ENCODE data around the gene CDNF.

Gene CDNF

DNA sequence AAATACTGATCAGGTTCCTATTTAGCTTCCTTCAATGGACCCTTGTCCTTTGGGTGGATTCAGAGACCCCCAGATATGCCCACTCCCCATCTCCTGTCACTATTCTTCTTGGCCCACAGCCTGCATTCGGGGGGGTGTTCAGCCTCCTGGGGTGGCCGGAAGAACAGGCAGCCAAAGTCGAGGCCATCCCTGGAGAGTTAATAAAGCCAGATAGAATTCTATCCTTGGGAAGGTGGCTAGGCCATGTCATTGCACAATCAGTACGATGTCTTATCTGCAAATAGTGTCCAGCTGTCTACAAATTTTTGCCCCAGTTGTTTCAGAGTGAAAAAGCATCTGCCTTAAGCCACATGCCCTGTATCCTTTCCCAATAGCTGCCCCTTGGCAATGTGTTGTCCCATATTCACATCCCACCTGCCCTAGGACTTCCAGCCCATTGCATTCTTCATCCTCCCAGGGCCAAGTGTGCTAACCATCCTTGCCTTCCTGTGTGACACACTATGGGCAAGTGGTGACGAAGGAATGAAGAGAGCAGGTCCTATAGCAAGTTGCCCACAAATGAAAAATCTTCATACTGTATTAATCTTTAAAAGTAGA, 53.3 kb downstream of the CDNF start:
- Histone ChIP-seq H3K27me3 (ENCODE audit: insufficient read depth, low read length) (no peaks in the 10 kb centered on the region), H3K4me1 (ENCODE audit: insufficient read depth, low read length) (no peaks in the 10 kb centered on the region), H3K9me3 (ENCODE audit: insufficient read depth, low read depth, low read length) (no peaks in the 10 kb centered on the region), H3K9ac (ENCODE audit: low read depth, low read length) (no peak overlapping the region), H3K36me3 (ENCODE audit: insufficient read depth, low read length) (no peaks in the 10 kb centered on the region), H3K4me3 (ENCODE audit: low read length) (no peak overlapping the region), H3K27ac (ENCODE audit: low read depth, low read length) (no peak overlapping the region)
- 93% methylated on average over 4 of the region's 5 CpGs for WGBS

DNA sequence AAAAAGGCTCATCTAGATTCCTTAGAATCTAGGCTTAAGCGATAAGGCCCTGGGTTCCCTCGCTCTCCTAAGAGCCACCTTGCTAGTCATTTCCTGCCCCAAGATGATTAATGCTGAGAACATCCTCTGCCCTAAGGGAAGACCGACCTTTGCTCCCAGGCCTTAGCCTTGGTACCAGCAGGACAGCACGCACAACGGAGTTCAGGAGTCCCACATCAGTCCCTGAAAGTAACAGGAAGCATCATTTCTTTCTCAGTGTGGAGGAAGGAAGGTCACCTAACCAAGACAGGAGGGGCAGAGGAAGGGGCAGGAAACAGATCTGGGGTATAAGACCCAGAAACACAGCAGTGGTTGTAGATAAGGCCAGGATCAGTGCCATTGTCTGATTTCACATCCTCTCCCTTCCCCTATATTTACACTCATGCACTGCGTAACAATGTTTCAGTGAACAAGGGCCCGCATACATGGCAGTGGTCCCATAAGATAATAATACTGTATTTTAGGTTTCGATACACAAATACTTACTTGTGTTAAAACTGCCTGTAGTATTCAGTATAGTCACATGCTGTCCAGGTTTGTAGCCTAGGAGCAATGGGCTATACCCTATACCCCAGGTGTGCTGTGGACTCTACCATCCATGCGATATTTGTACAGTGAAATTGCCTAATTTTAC, 55.0 kb downstream of the CDNF start:
- H3K27ac ChIP-seq (ENCODE audit: low read depth, low read length): no peak overlapping the region
- no peaks in the 10 kb centered on the region for H3K4me1 ChIP-seq (ENCODE audit: insufficient read depth, low read length)
- 88% methylated on average over 9 of the region's 9 CpGs for WGBS
- H3K9me3 ChIP-seq (ENCODE audit: insufficient read depth, low read depth, low read length): no peaks in the 10 kb centered on the region
- H3K4me3 ChIP-seq (ENCODE audit: low read length): no peak overlapping the region
- H3K27me3 ChIP-seq (ENCODE audit: insufficient read depth, low read length): no peaks in the 10 kb centered on the region
- no peak overlapping the region for H3K9ac ChIP-seq (ENCODE audit: low read depth, low read length)
- no peaks in the 10 kb centered on the region for H3K36me3 ChIP-seq (ENCODE audit: insufficient read depth, low read length)

DNA sequence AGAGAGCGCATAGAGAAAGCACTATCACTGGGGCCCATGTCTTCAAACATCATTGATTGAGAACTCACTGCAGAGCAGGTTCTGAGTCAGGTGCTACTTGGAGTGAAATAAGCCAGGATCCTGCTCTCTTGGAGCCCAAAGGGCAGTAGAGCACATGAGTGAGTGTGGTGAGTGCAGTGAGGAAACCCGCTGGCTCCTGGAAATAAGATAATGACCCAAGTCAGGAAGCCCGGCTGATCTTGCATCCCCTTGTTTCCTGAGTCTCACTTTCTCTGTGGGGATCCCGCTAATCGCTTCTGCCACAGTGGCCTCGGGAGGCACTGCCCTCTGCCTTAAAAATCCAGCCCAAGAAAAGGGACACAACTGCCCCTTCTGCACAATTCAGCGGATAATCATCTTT, 56.1 kb downstream of the CDNF start:
- H3K9me3 ChIP-seq (ENCODE audit: insufficient read depth, low read depth, low read length): no peaks in the 10 kb centered on the region
- no peaks in the 10 kb centered on the region for H3K4me1 ChIP-seq (ENCODE audit: insufficient read depth, low read length)
- no peak overlapping the region for H3K9ac ChIP-seq (ENCODE audit: low read depth, low read length)
- 77% methylated on average over 7 of the region's 7 CpGs for WGBS
- no peaks in the 10 kb centered on the region for H3K36me3 ChIP-seq (ENCODE audit: insufficient read depth, low read length)
- no peak overlapping the region for H3K27ac ChIP-seq (ENCODE audit: low read depth, low read length)
- no peak overlapping the region for H3K4me3 ChIP-seq (ENCODE audit: low read length)
- H3K27me3 ChIP-seq (ENCODE audit: insufficient read depth, low read length): no peaks in the 10 kb centered on the region

DNA sequence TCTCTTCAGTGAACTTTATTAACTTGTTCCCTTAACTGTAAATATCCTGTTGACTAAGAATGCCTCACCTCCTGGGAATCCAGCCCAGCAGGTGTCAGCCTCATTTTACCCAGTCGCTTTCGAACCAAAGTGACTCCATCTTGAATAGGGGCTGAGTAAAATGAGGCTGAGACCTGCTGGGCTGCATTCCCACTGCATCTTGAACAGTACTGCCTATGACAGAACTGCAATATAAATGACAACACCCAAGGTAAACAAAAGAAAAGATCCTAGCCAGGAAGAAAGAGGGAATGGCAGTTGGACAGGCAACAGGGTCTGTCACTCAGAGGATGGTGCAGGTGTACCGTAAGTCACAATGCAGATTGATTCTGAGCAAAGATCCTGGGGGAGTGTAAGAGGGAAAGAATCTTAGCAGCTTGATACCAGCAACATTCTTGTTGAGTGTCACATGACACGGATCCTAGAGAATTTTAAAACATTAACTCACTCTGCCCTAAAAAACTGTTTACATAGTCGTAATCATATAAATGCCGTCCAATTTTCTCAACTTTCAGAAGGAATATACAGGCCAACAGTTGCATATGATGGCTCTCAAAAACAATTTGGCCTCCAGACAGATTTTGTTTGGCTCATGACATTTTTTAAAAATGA, 58.7 kb downstream of the CDNF start:
- no peak overlapping the region for H3K27ac ChIP-seq (ENCODE audit: low read depth, low read length)
- H3K4me3 ChIP-seq (ENCODE audit: low read length): no peak overlapping the region
- no peaks in the 10 kb centered on the region for H3K27me3 ChIP-seq (ENCODE audit: insufficient read depth, low read length)
- no peaks in the 10 kb centered on the region for H3K36me3 ChIP-seq (ENCODE audit: insufficient read depth, low read length)
- H3K9me3 ChIP-seq (ENCODE audit: insufficient read depth, low read depth, low read length): no peaks in the 10 kb centered on the region
- no peaks in the 10 kb centered on the region for H3K4me1 ChIP-seq (ENCODE audit: insufficient read depth, low read length)
- WGBS: 91% methylated on average over 6 of the region's 6 CpGs
- no peak overlapping the region for H3K9ac ChIP-seq (ENCODE audit: low read depth, low read length)

DNA sequence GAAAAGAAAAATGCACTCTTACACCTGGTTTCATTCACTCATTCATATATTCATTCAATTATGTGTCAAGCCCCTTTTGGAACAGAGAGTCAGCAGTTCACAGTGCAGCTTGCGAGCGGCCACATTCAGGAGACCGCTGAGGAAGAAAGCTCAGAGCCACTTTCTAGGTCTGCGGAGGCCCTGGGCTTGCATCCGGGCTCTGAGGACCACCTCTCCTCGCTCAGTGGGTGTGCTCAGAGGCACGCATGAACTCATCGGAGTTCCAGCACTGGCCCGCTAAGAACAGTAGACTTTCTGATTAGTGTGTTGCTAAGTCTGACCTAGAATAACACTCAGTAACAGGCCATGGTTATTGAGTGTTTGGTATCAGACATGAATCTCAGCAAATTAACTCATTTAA, 61.3 kb downstream of the CDNF start:
- H3K4me3 ChIP-seq (ENCODE audit: low read length): no peak overlapping the region
- H3K27me3 ChIP-seq (ENCODE audit: insufficient read depth, low read length): no peaks in the 10 kb centered on the region
- no peaks in the 10 kb centered on the region for H3K9me3 ChIP-seq (ENCODE audit: insufficient read depth, low read depth, low read length)
- no peak overlapping the region for H3K9ac ChIP-seq (ENCODE audit: low read depth, low read length)
- no peak overlapping the region for H3K27ac ChIP-seq (ENCODE audit: low read depth, low read length)
- H3K4me1 ChIP-seq (ENCODE audit: insufficient read depth, low read length): no peaks in the 10 kb centered on the region
- WGBS: 91% methylated on average over 9 of the region's 9 CpGs
- no peaks in the 10 kb centered on the region for H3K36me3 ChIP-seq (ENCODE audit: insufficient read depth, low read length)

DNA sequence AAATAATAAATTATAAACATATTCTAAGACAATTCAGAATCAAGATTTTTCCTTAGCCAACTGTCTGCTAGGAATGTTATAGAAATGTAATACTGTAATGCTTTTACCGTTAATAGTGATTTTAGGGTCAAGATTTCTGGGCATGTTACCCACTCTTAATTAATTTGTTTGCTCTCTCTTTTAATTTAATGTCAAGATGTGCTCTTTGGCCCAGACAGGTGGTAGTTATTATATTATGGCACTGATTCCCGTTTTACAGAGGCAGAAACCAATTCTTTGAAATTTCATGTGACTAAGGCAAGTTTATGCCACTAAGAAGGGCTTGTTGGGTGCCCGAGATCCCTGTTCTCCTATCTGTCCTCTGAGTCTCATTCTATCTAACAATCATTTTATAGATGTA, 62.2 kb downstream of the CDNF start:
- Histone ChIP-seq H3K4me3 (ENCODE audit: low read length) (no peak overlapping the region), H3K9me3 (ENCODE audit: insufficient read depth, low read depth, low read length) (no peaks in the 10 kb centered on the region), H3K27ac (ENCODE audit: low read depth, low read length) (no peak overlapping the region), H3K27me3 (ENCODE audit: insufficient read depth, low read length) (no peaks in the 10 kb centered on the region), H3K4me1 (ENCODE audit: insufficient read depth, low read length) (no peaks in the 10 kb centered on the region), H3K9ac (ENCODE audit: low read depth, low read length) (no peak overlapping the region), H3K36me3 (ENCODE audit: insufficient read depth, low read length) (no peaks in the 10 kb centered on the region)
- 91% methylated on average over 3 of the region's 3 CpGs for WGBS

DNA sequence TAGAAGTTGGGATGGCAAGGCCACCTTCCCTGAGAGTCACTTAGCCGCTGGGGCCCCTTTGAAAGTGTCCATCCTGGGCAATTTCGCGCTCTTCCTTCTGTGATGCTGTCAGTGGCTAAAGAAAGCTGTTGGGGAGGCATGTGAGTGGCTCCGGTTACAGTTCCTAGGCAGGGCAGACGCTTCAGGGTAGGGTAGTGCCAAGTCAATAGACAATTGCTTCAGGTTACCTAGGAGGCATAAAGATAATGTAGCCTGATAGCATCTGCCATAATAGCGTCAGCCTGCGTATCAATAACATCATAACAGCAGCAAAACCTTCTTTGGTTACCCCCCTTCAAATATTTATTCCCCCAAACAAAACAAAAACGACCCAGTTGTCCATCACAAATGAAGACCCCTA, 63.0 kb downstream of the CDNF start, which contains the start of gene FAM107B:
Gene FAM107B, minus strand, starts transcription at position 101 of the 400 bp plus-strand sequence. CDS start 234 bp downstream, outside the sequence.
- Histone ChIP-seq H3K4me1 (ENCODE audit: insufficient read depth, low read length) (no peaks in the 10 kb centered on the region), H3K36me3 (ENCODE audit: insufficient read depth, low read length) (no peaks in the 10 kb centered on the region), H3K27ac (ENCODE audit: low read depth, low read length) (no peak within 1 kb of the TSS), H3K9ac (ENCODE audit: low read depth, low read length) (no peak within 1 kb of the TSS), H3K9me3 (ENCODE audit: insufficient read depth, low read depth, low read length) (no peaks in the 10 kb centered on the region), H3K4me3 (ENCODE audit: low read length) (no peak within 1 kb of the TSS), H3K27me3 (ENCODE audit: insufficient read depth, low read length) (no peaks in the 10 kb centered on the region)
- 94% methylated on average over 8 of the region's 8 CpGs for WGBS

DNA sequence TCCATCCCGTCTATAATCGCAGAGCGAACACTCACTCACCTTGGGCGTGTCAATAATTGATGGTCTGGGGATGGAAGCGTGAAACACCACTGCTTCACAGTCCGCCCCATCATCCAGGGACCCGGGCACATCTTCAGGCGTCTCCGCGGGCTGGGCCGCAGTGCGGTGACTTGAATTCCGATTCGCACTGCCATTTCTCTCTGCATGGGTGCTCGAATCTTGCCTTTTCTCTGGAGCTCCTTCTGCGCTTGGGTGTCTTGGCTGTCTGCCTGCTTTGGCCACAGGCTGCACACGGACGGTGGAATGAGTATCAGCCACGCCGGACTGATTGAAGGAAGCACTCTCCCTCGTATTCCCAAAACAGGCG, 63.6 kb downstream of the CDNF start:
- WGBS: 96% methylated on average over 22 of the region's 22 CpGs
- no peak overlapping the region for H3K9ac ChIP-seq (ENCODE audit: low read depth, low read length)
- H3K27ac ChIP-seq (ENCODE audit: low read depth, low read length): no peak overlapping the region

DNA sequence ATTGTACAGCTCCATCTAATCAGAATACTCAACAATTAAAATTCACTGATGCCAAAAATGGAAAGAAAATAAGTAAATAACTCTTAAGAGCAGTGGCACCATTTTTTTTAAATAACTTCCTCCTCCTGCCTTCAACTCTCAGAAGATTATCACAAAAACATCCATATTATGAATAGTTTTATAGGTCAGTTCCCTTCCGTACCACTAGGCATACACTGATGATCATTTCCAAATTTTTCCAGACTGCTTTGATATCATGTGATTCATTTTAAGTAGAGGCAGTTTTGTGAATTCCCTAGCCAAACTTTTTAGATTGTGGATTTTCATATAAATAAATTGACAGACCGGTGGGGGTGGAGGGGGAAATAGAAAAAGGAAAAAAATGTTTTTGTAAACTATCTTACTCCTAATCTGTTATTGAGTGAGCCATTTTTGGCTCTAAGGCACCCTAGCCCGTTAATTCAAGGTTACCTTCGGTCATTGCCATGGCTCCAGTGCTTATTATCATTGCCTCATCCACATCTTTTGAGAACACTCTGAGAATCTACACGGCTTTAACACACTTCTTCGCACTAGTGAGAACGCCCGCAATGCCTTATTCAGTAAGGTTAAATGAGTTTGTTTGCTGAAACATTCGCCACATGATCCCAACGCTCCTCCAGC, 64.2 kb downstream of the CDNF start:
- WGBS: 97% methylated on average over 9 of the region's 10 CpGs
- no peaks in the 10 kb centered on the region for H3K9me3 ChIP-seq (ENCODE audit: insufficient read depth, low read depth, low read length)
- no peak overlapping the region for H3K4me3 ChIP-seq (ENCODE audit: low read length)
- no peaks in the 10 kb centered on the region for H3K27me3 ChIP-seq (ENCODE audit: insufficient read depth, low read length)
- H3K36me3 ChIP-seq (ENCODE audit: insufficient read depth, low read length): no peaks in the 10 kb centered on the region
- H3K4me1 ChIP-seq (ENCODE audit: insufficient read depth, low read length): no peaks in the 10 kb centered on the region
- H3K9ac ChIP-seq (ENCODE audit: low read depth, low read length): no peak overlapping the region
- no peak overlapping the region for H3K27ac ChIP-seq (ENCODE audit: low read depth, low read length)

More for the DNA sequence above, 63.6 kb downstream of the CDNF start:
- Histone ChIP-seq H3K36me3 (ENCODE audit: insufficient read depth, low read length) (no peaks in the 10 kb centered on the region), H3K4me1 (ENCODE audit: insufficient read depth, low read length) (no peaks in the 10 kb centered on the region), H3K27me3 (ENCODE audit: insufficient read depth, low read length) (no peaks in the 10 kb centered on the region), H3K9me3 (ENCODE audit: insufficient read depth, low read depth, low read length) (no peaks in the 10 kb centered on the region), H3K4me3 (ENCODE audit: low read length) (no peak overlapping the region)

DNA sequence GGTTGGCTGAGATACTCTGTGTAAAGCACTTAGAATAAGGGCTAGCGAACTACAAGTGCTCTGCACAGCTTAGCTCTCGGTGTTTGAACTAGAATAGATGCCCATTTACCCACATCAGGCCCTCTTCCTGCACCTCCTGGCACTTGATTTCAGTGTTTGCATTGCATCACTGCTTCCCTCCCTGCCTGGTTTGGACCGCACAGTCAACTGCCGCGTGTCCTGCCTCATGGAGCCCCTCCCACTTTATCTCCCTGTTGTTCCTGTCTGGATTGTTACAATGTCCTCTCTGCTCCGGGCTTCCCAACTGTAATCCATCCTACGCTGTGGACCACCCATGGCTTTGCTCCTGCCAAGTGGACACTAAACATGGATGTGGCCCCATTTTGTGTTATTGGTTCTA, 65.4 kb downstream of the CDNF start:
- Histone ChIP-seq H3K9ac (ENCODE audit: low read depth, low read length) (no peak overlapping the region), H3K27me3 (ENCODE audit: insufficient read depth, low read length) (no peaks in the 10 kb centered on the region)

DNA sequence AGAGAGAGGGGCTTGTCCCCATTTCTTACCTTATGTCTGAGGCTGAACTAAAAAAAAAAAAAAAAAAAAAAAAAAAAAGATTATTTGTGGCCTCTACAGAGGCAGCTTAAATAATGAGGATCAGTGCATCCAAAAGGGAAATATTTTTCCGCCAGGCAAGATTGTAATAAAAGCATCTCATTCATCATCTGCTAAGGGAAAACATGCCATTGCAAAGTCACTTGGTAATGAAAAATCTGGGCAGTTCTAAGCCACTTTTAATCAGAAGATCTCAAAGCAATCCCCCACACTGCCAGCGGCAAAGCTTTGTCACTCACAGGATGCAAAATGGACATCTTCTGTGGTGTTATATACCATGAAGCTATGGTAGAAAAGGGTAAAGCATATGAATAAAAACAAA, 66.9 kb downstream of the CDNF start:
- Histone ChIP-seq H3K27me3 (ENCODE audit: insufficient read depth, low read length) (no peaks in the 10 kb centered on the region), H3K27ac (ENCODE audit: low read depth, low read length) (no peak overlapping the region), H3K4me3 (ENCODE audit: low read length) (no peak overlapping the region), H3K9me3 (ENCODE audit: insufficient read depth, low read depth, low read length) (no peaks in the 10 kb centered on the region), H3K9ac (ENCODE audit: low read depth, low read length) (no peak overlapping the region), H3K4me1 (ENCODE audit: insufficient read depth, low read length) (no peaks in the 10 kb centered on the region), H3K36me3 (ENCODE audit: insufficient read depth, low read length) (no peaks in the 10 kb centered on the region)
- WGBS: 100% methylated on average over 2 of the region's 2 CpGs

More for the DNA sequence above, 65.4 kb downstream of the CDNF start:
- H3K9me3 ChIP-seq (ENCODE audit: insufficient read depth, low read depth, low read length): no peaks in the 10 kb centered on the region
- H3K4me1 ChIP-seq (ENCODE audit: insufficient read depth, low read length): no peaks in the 10 kb centered on the region
- H3K27ac ChIP-seq (ENCODE audit: low read depth, low read length): no peak overlapping the region
- H3K36me3 ChIP-seq (ENCODE audit: insufficient read depth, low read length): no peaks in the 10 kb centered on the region
- 89% methylated on average over 7 of the region's 7 CpGs for WGBS
- no peak overlapping the region for H3K4me3 ChIP-seq (ENCODE audit: low read length)

Data from HUES64 (cell line).